NCI-H2196 treated with DMSO at 0.1 percent for 48 hours (cell line): ENCODE measurements around the gene FAHD1.

ENCODE experiments used
- DNase-seq: peaks from one replicate; lab custom pipeline; 2025; ENCODE audit not compliant: unreplicated experiment; lab: John Stamatoyannopoulos, UW

Gene FAHD1

GRCh38 chr16:1826691-1827573 lies at the start of gene FAHD1, which contains the start of gene HAGH:
TSS of gene FAHD1 (plus strand) at chr16:1827206. CDS start at chr16:1827239, 33 bp downstream.
TSS of gene HAGH (minus strand) at chr16:1826825. CDS start at chr16:1826787, 38 bp downstream.
- peak; percentile 85 for DNase-seq

- DNase-seq, result no peak
Observed at GRCh38 chr16:1777375-1778199, 49.4 kb upstream of the FAHD1 start.

GRCh38 chr16:1778200-1779179 lies 48.5 kb upstream of the FAHD1 start:
- DNase-seq, result no peak

DNA sequence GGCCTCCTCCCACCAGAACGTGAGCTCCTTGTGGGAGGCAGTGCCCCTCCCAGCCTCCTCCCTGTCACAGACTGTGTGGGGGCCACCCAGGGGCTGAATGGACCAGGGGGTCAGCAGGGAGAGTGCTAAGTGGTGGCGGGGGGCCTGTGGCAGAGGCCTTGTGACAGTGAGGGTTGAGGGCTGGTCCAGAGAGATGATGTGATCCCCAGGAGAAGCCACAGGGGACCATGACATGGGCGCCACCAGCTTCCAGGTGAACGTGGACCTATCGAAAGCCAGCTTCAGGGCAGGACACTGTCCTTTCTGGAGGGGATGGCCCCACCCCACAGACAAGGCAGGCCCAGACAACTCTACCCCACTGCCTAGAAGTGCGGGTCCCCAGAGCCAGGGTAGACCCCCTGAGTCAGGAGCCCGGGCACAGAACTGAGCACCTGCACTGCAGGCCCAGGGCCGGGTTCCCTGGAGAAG lies 47.7 kb upstream of the FAHD1 start:
- DNase-seq, result no peak

DNA sequence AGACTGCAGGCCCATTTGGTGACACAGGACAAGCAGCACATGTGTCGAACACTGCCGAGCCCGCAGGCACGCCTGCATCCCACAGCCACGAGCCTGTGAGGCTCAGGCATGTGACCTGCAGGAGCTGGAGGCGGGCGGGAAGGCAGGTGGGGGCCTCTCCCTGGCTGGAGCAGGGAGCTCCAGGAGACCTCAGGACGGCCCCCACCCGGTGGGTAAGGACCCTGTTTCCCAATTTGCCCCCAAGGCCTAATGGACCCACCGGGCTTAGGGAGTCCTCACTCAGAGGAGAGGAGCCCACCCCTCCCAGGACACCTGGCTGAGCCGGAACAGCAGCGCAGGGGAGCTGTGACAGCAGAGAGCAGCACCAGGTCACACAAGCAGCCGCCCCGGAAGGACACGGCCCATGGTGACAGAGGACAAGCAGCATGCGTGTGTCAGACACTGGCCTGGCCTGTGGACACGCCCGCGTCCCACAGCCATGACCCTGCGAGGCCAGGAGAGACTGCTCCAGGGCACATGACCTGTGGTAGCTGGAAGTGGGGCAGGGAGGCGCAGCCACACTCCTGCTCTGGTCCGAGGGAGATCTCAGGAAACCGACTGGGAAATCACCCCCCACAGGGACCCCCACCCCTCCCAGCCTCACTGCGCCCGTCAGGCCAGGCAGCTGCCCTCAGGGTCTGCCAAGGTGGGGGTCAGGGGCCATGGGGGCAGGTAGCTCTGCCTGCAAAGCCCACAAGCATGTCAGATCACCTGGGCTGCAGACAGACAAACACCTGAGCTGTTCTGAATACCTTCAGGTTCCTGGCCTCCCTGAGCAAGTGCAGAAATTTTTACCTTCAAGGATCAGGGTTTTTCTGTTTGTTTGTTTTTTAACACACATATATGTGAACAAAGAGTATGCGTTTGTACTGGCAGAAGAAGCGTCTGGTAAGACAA lies 47.0 kb upstream of the FAHD1 start:
- DNase-seq, result no peak

DNA sequence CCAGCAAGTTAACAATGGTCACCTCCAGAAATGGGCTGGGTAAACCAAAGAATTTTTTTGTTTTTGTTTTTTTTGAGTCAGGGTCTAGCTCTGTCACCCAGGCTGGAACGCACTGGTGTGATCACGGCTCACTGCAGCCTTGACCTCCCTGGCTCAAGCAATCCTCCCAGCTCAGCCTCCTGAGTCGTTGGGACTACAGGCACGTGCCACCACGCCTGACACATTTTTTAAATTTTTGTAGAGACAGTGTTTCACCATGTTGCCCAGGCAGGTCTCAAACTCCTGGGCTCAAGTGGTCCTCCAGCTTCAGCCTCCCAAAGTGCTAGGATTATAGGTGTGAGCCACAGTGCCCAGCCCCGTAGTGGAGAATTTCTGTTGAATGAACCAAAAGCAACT lies 46.3 kb upstream of the FAHD1 start:
- no peak for DNase-seq

GRCh38 chr16:1781254-1781653 lies 45.8 kb upstream of the FAHD1 start:
- no peak for DNase-seq

- DNase-seq, result no peak
Observed at GRCh38 chr16:1781758-1782407, 45.1 kb upstream of the FAHD1 start.

DNA sequence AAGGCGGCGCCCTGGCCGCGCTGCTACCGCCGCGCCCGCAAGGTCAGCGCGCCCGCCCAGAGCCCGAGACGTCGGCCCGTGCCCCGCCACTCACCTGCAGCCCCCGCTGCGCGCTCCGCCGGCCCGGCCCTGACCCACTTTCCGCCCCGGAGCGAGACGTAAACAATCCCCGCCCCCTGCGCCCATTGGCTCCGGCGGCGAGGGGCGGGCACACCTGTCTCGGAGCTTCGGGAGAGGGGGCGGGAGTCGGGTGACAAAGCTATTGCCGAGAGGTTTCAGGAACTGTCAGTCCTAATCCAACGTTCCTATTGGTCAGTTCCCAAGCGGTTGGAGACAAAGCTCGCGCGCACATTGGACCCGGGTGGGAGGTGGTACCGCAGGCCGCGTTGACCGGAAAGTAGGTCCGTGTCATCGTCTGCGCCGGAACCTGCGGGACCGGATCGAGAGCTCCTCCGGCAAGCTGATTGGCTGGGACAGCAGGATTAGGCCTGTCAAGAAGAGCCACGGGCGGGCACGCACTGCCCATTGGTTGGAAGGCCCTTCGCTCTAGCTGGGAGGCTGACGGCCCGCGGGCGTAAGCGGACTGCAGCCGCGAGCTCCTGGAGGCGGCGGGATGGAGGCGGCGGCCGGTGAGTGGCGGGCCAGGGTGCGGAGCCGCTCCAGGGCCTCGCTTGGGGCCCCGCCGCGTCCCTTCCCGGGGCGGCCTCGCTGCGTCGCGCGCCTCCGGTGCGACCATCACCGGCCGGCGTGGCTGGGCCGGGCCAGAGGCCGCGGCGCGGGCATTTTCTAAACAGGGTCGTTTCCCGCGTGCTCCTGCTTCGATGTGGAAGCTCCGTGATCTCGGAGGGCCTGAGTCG lies 44.4 kb upstream of the FAHD1 start, which contains the start of the genes NUBP2 and SPSB3:
TSS of gene NUBP2 (plus strand) at position 553 of the 857 bp plus-strand sequence. CDS start at position 614, 61 bp downstream.
TSS of gene SPSB3 (minus strand) at position 164 of the 857 bp plus-strand sequence. CDS start 1,088 bp downstream, outside the sequence.
- DNase-seq, result peak; percentile 99

GRCh38 chr16:1784977-1785845 lies 41.8 kb upstream of the FAHD1 start:
- no peak for DNase-seq

- no peak for DNase-seq
Observed at GRCh38 chr16:1785846-1786170, 41.2 kb upstream of the FAHD1 start.

GRCh38 chr16:1786242-1787055 lies 40.6 kb upstream of the FAHD1 start:
- DNase-seq, result no peak

DNA sequence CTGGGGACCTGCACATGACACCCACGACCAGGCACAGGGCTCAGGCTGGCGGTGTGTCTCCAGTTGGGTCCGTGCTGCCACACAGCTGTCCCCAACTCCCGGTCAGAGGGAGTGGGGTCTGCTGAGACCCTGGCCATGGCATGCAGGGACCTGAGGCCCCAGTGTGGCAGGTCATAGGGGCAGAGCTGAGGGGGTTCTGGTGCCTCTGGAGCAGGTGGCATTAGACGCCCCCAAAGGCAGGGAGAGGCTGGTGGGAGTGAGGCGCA lies 40.0 kb upstream of the FAHD1 start:
- DNase-seq, result no peak

- DNase-seq, result no peak
Observed at GRCh38 chr16:1787322-1788094, 39.5 kb upstream of the FAHD1 start.

GRCh38 chr16:1788095-1788707 lies 38.8 kb upstream of the FAHD1 start:
- DNase-seq, result no peak
